Epidermal melanocyte (primary cell): Measurements from ENCODE around the gene S100A12.

Experiments used
- DNase-seq: peaks from one replicate; pipeline ENCODE4 v3.0.0; 2011; ENCODE audit warnings: low spot score; ENCODE audit not compliant: insufficient read length

Gene S100A12

DNA sequence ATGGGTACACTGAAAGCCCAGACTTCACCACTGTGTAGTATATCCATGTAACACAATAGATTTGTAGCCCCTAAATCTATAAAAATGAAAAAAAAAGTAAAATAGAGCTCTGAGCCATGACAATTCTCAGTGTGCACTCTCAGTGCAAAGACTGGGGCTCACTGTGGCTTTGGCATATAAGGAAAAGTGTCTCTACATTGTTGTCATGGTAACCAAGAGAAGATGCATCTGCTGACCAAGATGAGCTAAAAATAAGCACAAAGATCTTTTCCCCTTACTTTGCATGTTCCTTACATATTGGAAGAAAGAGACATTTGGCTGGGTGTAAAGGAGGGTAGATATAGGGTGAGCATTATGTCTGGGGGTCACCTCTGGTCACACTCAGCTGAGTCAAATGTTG is 38.8 kb downstream of the S100A12 start:
- DNase-seq, result no peak

DNA sequence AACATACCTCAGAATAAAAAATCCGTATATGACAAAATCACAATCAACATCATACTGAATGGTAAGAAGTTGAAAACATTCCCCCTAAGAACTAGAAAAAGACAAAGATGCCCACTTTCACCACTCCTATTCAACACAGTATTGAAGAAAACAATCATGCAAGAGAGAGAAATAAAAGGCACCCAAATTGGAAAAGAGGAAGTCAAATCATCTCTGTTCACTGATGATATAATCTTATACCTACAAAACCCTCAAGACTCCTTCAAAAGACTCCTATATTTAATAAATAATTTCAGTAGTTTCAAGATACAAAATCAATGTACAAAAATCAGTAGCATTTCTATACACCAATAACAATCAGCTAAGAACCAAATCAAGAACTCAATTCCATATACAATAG is 41.5 kb downstream of the S100A12 start:
- no peak for DNase-seq

GRCh38 chr1:153324912-153325311 is 50.5 kb downstream of the S100A12 start:
- DNase-seq, result no peak
